ENCODE results near the gene TRIM67.

TRIM67 gene

DNA sequence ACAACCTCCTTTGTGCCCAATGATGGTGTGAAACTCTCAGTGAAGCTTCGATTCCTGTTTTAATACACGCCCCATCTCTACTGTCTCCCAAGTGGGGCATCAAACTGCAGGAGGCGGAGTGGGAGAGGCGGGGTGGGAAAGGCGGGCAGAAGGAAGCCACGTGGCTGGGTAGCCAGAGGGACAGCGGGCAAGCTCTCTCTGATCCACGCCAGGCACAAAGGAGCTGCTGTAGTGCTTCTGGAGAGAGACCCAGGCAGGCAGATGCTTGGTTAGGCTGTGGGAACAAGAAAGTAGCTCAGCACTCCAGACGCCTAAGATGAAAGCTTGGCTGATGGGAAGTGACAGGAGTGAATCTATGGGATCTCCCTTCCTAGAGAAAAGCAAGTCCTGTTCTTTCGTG, 25.7 kb downstream of the TRIM67 start:
- TF ChIP-seq, protein P1, sequence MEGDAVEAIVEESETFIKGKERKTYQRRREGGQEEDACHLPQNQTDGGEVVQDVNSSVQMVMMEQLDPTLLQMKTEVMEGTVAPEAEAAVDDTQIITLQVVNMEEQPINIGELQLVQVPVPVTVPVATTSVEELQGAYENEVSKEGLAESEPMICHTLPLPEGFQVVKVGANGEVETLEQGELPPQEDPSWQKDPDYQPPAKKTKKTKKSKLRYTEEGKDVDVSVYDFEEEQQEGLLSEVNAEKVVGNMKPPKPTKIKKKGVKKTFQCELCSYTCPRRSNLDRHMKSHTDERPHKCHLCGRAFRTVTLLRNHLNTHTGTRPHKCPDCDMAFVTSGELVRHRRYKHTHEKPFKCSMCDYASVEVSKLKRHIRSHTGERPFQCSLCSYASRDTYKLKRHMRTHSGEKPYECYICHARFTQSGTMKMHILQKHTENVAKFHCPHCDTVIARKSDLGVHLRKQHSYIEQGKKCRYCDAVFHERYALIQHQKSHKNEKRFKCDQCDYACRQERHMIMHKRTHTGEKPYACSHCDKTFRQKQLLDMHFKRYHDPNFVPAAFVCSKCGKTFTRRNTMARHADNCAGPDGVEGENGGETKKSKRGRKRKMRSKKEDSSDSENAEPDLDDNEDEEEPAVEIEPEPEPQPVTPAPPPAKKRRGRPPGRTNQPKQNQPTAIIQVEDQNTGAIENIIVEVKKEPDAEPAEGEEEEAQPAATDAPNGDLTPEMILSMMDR (IDR thresholded peaks at IDR 0.05; ENCODE audit: control extremely low read depth, extremely low read depth, low read depth, missing control alignments): no peak
- ChIA-PET POLR2A (no interaction called here), CTCF (interaction anchor here (1.4 kb wide), 1 partner anchor 23 kb away, joined by 6 read pairs; no protein-coding TSS in a partner anchor)
- no peak for DNase-seq (ENCODE audit: extremely low spot score)

DNA sequence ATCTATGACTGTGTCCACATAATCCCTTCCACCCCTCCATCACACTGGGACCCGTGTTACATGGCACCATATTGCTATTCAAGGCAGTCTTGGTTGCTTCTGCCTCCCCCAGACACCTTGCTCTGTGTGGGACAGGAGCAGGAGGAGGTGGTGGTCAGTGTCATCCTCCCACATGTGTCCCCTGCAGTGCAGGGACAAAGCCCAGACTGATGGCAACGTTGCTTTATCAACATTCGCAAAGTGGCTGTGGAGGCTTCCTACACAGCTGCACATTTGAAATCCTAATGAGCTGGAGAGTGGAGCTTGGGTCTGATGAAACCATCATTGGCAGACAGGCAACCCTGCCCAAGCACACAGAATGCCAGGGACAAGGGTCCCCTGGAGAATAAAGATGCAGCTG, 26.2 kb downstream of the TRIM67 start:
- no peak for DNase-seq (ENCODE audit: extremely low spot score)
- POLR2A ChIA-PET: no interaction called here
- CTCF ChIA-PET: interaction anchor here (1.4 kb wide), 1 partner anchor 23 kb away, joined by 6 read pairs; no protein-coding TSS in a partner anchor
- TF ChIP-seq, protein P1 (IDR thresholded peaks at IDR 0.05; ENCODE audit: control extremely low read depth, extremely low read depth, low read depth, missing control alignments): no peak

DNA sequence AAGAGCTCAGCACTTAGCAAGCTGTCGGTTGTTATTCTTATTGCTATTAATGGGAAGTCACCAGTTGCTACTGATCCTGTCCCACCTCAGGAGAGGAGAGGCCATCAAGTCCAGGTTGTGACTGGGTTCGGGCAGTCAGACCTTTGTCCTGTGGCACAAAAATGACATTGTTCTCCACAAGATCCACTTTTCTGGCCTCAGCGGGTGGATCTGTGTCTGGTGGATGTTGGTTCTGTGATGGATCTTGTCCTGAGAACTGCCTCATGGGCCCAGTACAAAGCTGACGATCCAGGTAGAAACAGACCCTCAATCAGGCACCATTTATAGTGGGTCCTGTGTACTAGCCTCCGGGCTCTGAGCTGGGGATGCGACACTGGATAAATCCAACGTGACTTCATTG, 26.9 kb downstream of the TRIM67 start:
- POLR2A ChIA-PET: no interaction called here
- CTCF ChIA-PET: interaction anchor here (0.6 to 1.4 kb wide), 2 partner anchors 22 to 128 kb away, joined by 3 to 6 read pairs; no protein-coding TSS in a partner anchor

GRCh38 chr1:231189683-231190270, 27.9 kb downstream of the TRIM67 start:
- no peak for DNase-seq (ENCODE audit: extremely low spot score)
- ChIA-PET CTCF (interaction anchor here (1.0 kb wide), 1 partner anchor 13 kb away, joined by 4 read pairs; no protein-coding TSS in a partner anchor), POLR2A (no interaction called here)
- TF ChIP-seq, protein P1 (IDR thresholded peaks at IDR 0.05; ENCODE audit: control extremely low read depth, extremely low read depth, low read depth, missing control alignments): no peak

More for the DNA sequence above, 26.9 kb downstream of the TRIM67 start:
- DNase-seq (ENCODE audit: extremely low spot score): no peak
- TF ChIP-seq, protein P1 (IDR thresholded peaks at IDR 0.05; ENCODE audit: control extremely low read depth, extremely low read depth, low read depth, missing control alignments): no peak

- ChIA-PET CTCF (interaction anchor here (1.0 kb wide), 1 partner anchor 14 kb away, joined by 4 read pairs; no protein-coding TSS in a partner anchor), POLR2A (interaction anchor here (0.6 kb wide), 1 partner anchor 94 kb away, joined by 6 read pairs; no protein-coding TSS in a partner anchor)
- TF ChIP-seq, protein P1 (IDR thresholded peaks at IDR 0.05; ENCODE audit: control extremely low read depth, extremely low read depth, low read depth, missing control alignments): no peak
- no peak for DNase-seq (ENCODE audit: extremely low spot score)
Observed at GRCh38 chr1:231190456-231190855, 28.6 kb downstream of the TRIM67 start.

DNA sequence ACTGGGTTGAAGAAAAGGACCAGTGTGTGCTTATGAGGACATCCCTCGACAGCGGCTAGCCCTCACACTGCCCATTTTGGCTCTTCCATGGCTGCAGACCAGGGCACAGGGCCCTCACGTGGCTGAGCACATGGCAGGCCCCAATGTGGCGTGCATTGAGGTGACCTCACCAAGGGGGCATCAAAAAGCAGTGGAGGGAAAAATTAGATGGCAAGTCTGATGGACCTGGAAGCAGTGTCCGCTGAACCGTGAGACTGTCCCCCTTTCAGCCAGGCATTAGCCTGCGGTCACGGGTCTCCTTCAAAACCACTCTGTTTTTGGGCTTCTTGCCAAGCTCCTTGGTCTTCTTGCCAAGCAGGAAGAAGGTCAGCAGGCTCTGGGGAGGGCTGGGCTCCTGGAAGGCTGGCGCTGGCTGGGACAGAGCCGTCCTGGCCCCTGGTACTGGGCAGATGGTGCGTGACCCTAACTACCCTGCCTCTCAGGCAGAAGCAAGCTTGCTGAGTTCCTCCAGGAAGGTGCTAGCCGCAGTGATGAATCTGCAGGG, 30.8 kb downstream of the TRIM67 start:
- CTCF ChIA-PET: interaction anchor here (0.8 to 1.3 kb wide), 2 partner anchors 10 to 100 kb away, joined by 3 read pairs; no protein-coding TSS in a partner anchor
- no peak for DNase-seq (ENCODE audit: extremely low spot score)
- POLR2A ChIA-PET: no interaction called here

More for the DNA sequence above, 30.8 kb downstream of the TRIM67 start:
- TF ChIP-seq, protein P1 (IDR thresholded peaks at IDR 0.05; ENCODE audit: control extremely low read depth, extremely low read depth, low read depth, missing control alignments): no peak

Data from GM10248 (cell line).